HG02588 (cell line): ENCODE measurements around the gene CYP2W1.

Source experiments
- ATAC-seq: cut with Tn5 transposase; IDR thresholded peaks from one replicate; pipeline ENCODE4 v1.9.1; 2021; ENCODE audit warnings: mild to moderate bottlenecking, moderate library complexity; ENCODE audit not compliant: unreplicated experiment

Gene CYP2W1

DNA sequence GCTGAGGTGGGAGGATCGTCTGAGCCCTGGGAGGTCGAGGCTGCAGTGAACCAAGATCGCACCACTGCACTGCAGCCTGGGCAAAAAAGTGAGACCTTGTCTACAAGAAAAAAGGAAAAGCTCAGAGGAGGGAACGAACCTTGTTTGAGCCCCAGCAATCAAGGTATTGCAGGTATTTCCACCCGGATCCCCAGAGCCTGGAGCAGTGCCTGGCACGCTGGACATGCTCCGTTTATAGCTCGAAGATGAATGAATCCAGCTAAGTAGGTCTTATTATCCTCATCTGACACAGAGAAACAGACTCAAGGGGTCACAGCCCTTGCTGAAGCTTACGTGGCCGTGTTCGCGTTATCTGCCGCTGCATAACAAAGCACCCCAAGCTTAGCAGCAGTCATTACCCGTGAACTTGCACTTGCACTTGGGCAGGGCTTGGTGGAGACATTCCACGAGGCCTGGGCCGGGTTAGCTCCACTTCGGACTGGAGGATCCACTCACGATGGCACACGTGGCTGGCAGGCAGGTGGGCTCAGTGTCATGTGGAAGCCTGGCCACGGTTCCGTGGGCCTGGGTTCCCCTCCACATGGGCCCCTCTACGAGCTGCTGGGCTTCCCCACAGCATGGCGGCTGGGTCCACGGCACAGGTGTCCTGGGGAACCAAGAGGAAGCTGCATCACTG lies 4.4 kb upstream of the CYP2W1 start:
- ATAC-seq = no peak

DNA sequence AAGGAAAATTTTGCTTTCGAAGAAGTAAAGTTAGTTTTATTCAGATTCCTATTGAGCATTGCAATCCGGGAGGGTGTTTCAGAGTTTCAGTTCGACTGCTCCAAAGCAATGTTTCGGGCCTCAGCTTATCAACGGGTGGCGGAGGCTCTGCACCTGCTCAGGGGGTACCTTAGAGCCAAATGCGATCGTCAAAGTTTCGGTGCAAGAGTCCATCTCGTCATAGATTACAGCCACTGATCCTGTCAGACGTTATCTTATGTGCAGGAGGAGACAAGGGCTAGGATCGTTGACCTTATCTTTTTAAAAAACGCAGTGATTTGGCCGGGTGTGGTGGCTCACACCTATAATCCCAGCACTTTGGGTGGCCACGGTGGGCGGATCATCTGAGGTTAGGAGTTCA lies 3.8 kb upstream of the CYP2W1 start:
- ATAC-seq = no peak

DNA sequence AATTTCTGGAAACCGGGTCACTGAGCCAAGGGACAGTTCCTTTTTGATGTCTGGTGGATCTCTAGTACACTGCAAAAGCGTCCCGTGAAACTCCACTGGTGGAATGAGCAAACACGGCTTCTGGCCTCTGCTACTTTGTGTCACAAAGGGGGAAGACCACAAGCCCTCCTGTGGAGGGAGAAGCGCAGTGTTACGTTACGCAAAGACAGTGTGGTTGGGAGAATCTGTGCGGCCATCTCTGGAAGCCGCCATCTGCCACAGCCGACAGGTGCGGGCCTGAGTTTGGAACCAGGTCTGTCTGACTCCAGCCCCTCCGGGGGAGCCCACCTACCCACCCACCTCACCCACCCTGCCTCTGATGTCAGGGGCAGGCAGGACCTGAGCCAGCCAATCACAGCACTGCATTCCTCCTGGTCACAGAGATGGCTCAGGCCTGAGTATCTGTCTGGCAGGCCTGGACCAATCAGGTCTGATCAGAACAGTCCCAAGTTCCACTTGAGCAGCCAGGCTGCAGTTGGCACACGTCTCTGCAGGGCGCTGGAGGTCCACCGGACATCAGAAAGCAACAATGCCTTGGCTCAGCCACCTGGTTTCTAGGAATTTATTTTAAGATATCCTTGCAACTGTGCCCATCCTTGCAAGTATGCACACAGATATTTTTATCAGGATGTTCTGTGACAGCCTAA lies 3.0 kb upstream of the CYP2W1 start:
- no peak for ATAC-seq

DNA sequence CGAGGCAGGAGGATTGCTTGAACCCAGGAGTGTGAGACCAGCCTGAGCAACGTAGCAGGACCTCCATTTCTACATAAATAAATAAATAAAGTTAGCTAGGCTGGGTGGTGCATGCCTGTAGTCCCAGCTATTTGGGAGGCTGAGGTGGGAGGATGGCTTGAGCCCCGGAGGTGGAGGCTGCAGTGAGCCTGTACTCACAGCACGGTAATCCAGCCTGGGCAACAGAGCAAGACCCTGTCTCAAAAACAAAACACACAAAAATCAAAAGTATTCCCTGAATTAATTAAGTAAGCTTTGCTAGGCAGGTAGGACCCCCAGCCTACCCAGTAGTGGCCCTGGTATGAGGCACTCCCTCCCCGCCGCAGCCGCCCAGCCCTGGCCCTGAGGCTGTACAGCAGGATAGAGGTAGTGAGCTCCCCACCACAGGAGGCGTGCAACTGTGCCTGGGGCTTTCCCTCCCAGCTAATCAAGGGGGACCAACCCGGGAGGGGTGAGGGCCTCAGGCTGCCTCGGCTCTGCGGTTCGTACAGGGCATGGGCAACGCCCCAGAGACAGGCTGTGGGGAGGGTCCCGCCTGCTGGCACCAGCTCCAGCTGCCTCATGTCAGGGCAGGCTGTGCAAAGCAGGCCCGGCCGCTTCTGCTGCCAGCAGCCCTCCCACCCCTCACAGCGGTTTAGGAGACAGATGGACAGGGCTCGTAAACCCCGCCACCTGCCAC lies 1.0 kb upstream of the CYP2W1 start:
- ATAC-seq = no peak

DNA sequence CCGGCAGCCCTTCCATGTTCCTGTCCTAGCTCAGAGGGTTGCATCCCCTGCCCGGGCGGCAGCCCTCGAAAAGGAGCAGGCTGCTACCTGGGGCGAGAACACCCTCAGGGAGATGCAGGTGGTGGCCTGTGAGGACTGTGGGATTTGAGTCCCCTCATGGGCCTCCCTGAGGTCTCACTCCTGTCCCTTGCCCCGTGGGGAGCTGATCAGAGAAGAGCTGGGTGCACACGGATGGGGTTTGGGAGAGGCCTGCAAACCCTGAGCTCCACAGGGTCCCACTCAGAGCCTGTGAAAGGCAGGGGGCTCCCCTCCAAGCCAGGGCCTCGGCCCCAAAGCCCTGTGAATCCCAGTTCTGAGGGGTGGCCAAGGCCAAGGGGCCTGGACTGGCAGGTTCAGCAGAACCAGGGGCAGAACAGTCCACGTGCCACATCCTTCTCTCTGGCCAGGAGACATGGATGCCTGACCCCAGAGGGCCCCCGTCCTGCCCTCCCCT lies 424 bp upstream of the CYP2W1 start:
- ATAC-seq = no peak

DNA sequence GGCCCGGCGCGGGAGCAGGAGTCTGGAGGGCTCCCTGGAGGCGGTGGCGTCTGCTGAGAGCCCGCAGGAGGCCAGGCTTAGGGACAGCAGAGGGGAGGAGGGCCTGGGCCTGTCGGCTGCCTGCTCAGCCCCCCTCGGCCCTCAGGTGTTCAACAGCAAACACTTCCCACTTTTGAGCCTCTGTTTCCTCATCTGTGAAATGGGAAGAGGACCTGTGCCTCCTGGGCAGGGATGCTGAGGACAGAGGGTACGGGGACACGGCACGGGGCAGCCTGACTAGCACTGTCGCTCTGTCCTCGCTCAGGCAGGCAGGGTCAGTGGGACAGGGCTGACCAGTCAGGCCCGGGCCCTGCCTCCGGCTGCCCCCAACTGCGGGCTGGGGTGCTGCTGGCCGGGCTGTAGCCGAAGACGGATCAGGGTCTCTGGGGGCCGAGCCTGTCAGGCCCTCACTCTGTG lies 663 bp downstream of the CYP2W1 start:
- ATAC-seq = no peak

DNA sequence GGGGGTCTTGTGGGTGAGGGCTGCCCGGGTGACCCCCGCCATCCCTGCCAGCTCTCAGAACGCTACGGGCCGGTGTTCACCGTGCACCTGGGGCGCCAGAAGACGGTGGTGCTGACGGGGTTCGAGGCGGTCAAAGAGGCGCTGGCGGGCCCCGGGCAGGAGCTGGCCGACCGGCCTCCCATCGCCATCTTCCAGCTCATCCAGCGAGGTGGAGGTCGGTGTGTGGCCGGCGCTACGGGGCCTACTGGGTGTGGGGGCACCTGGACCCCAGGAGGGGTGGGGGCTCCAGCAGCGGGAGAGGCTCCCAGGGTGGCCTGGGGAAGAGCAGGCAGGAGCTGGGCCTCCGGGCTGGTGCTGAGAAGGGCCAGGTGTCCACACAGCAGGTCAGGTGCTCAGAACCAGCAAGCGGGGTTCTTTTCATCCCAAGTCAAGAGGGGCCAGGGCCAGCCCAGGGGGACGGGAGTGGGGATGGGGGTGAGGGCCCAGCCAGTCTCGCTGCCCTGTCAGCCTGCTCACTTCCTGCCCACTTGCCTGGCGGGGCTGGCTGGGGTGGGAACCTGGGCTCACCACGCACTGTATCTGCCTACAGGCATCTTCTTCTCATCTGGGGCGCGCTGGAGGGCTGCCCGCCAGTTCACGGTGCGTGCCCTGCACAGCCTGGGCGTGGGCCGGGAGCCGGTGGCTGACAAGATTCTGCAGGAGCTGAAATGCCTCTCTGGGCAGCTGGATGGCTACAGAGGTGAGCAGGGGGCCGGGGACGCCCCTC lies 1.6 kb downstream of the CYP2W1 start:
- ATAC-seq = no peak

DNA sequence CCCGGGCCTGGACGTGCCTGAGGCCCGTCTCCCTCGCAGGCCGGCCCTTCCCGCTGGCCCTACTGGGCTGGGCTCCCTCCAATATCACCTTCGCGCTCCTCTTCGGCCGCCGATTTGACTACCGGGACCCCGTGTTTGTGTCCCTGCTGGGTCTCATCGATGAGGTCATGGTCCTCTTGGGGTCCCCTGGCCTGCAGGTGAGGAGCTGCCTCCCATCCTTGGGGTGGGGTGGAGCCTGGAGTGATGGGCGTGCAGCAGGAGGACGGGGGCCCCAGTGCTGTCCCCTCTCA lies 2.1 kb downstream of the CYP2W1 start:
- ATAC-seq = no peak

DNA sequence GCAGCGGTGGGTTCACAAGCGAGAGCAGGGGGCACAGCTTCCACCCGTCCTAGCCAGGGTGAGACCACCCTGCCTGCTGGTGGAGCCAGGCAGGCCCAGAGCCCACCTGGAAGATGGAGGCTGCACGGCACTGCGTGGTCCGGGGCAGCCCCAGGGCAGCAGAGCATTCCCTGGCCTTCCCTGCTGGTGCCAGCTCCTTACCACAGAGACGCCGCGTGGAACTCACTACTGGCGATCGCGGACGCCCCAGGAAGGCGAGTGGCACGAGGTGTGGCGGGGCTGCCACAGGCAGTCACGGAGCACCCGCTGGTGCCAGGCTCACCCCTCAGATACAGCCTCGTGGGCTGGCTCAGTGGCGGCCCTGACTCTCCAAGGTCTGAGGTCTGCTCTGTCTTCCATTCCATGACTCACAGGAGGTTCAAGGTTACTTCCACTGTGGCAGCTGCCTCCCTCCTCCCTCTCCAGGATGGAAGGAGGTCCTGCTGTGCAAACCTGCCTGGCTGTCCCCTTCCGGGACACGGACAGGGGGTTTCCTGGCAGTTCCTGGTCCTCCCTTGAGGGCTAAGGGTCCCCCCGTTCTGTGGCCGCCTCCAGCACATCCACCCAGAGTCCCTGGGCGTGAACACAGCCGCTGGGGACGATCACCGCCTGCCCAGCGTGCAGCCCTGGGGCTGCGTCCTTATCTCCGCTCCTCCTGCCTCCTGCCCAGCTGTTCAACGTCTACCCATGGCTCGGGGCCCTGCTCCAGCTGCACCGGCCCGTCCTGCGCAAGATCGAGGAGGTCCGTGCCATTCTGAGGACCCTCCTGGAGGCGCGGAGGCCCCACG lies 3.1 kb downstream of the CYP2W1 start:
- no peak for ATAC-seq

DNA sequence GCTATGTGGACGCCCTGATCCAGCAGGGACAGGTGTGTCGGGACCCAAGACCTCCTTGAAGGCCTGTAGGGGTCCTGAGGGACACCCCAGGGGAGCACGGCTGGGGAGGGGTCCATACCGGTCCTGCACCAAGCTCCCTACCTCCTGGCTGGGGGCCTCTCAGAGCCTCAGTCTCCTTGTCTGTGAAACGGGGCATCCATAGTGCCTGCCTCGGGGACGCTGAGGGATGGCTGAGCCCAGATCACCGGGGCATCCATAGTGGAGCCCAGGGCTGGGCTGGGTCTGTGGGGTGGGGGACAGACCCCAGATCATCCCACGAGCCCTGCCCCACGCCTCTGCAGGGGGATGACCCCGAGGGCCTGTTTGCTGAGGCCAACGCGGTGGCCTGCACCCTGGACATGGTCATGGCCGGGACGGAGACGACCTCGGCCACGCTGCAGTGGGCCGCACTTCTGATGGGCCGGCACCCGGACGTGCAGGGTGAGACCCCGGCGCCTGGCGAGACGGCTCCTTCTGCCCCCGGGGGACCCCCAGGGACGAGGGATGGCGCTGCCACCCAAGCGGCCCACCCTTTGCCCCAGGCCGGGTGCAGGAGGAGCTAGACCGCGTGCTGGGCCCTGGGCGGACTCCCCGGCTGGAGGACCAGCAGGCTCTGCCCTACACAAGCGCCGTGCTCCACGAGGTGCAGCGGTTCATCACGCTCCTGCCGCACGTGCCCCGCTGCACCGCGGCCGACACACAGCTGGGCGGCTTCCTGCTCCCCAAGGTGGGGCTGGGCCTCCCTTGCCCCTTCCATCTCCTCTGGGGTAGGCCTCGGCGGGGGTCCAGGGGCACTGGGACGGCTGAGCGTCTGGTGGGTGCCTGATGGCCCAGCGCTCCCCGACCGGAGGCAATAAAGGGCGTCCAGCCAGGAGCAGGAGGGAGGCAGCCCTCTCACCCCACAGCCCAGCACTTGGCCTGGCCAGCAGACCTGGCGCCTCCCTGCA lies 4.1 kb downstream of the CYP2W1 start:
- ATAC-seq = no peak

DNA sequence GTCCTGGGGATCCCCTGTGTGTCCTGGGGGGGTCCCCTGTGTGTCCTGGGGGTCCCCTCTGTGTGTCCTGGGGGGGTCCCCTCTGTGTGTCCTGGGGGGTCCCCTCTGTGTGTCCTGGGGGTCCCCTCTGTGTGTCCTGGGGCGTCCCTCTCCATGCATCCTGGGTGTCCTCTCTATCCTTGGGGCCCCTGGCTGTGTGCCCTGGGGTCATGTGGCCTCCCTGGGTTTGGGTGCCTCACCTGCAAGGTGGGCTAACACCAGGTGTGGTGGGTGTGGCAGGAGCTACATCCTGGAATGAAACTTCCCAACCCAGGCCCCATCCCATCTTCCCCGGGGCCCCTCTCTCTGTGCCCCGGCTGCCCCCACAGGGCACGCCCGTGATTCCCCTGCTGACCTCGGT lies 4.9 kb downstream of the CYP2W1 start:
- ATAC-seq = no peak

DNA sequence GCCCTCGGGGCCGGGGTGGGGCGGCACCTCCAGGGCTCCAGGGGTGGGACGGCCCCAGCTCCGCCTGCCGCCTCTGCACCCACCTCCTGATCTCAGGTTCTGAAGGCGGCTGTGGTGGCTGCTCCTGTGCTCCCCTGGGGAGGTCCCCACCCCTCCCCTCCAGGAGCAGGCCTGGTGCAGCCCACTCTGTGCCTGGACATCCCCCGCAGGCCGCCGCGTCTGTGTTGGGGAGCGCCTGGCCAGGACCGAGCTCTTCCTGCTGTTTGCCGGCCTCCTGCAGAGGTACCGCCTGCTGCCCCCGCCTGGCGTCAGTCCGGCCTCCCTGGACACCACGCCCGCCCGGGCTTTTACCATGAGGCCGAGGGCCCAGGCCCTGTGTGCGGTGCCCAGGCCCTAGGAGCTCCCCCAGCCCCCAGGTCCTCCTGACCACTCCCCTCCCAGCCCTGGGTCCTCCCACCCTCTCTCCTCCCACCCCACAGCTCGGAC lies 5.5 kb downstream of the CYP2W1 start:
- no peak for ATAC-seq

DNA sequence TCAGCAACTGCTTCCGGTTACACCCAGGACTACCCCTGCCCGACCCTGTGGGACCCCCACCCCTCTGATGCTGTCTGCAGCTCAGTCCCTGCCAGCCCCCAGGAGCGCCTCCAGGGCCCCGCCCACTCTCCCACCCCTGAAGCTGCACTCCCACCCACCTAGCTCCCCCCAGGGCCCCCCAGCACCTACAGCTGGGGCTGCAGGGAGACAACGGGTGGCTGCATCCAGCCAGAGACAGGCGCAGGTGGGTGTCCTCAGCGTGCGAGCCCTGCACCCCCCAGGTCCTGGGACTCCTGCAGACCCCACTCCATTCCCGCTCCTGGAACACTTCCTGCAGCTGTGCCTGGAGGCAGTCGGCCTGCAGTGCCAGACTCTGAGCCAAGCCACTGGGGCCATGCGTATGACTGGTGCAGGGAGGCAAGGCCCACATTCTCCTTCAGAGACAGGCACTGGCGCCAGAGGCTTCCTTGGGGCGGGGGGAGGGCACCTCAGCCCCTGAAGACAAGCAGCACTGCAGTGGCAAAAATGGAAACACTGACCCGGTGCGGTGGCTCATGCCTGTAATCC lies 6.1 kb downstream of the CYP2W1 start:
- ATAC-seq = no peak

DNA sequence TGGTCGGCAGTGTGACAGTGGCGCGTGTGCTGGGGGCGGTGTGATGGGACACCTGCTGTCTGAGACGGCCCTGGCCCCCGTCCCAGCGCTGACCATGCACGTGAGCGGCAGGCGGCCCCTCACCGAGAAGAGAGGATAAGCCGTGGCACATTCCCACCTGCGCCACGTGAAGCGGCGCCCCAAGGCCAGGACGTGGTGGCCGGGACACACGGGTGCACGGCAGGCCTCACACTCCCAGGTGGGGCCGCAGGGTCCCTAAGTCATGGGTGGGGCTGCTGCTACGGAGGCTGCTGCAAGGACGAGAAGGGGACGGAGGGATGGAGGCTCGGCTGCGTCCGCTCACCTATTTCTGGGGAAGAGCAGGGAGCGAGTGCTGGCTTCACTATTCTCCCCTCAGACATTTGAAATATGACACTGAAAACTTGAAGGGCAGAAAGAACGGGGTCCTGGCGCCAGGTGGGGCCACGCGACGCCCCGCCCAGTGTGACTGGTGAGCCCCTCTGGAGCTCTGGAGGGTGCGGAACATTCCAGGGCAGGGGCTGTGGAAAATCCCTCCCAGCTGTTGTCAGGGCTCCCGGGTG lies 7.5 kb downstream of the CYP2W1 start:
- no peak for ATAC-seq

DNA sequence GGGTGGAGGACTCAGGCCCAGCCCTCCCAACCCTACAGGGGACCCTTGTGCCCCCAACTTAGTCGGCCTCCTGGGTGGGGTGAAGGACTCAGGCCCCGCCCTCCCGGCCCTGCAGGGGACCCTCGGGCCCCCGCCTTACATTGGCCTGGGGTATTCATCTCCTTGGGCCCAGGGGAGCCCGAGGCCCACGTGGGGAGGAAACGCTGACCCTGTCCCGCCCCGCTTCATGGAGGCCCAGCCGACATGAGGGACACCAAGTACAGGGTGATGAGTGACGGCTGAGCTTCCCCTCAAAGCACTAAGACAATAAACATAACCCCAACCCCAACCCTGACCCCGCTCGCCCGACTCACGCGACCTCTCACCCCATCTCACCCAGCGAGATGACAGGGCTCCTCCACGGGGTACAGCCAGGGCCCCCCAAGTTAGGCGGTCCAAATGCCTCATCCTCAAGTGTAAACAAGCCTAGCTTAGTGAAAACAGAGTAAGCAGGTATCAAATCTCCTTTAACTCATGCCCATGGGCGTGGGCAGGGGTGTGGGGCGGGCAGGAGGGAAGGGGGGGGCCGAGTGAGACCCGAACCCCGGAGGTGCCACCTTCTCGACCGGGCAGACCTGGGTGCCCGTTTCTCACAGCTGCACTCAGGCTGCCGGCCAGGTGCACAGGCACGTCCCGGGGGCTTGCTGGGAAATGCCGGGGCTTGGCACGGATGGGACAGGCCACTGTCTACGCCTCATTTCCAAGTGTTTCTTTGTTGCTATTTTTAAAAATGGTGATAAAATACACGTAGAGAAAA lies 8.2 kb downstream of the CYP2W1 start:
- ATAC-seq = no peak

DNA sequence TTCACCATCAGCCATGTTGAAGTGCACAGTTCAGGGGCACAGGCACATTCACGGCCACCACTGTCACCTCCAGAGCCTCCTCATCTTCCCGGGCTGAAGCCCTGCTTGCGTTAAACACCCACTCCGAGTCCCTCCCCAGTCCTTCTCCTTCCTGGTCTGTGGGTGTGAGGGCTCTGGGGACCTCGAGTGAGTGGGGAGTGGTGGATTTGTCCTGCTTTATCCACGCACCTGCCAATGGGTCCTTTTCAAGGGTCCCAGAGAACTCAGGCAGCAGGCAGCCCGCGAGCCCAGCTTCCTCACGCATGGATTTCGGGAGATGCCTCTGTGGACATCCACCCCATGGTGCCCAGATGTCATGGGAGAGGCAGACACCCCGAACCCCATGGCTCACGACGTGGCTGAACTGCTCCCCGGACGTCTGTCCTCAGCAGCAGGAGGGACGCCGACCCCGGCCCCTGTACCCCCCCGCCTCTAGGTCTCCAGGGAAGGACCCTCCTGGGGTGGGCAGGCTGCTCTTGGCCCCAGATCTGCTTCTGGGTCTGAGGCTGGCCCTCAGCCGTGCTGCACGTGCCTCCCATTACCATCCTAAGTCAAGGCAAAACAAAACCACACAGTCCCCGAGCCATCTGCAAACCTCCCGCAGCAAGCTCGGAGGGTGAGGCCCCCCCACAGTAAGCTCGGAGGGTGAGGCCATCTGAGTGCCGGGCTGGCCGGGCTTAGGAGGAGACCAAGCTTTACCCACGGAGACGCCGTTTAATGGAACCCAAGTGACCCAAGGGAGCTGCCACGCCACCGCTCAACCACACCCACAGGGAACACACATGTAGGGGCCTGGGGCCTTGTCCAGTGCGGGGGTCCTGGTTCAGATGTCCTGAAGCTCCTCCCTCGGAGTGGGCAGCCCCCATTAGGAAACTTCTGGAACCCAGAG lies 9.0 kb downstream of the CYP2W1 start:
- ATAC-seq = no peak
